Hepatocyte (in vitro differentiated cells): ENCODE results near the gene APBB1IP. TPM values are rescaled to one million over a fixed set of nuclear protein-coding genes. Genes with fewer than 3 reads are reported as not detected.
"Not testable (repeated sequence)": the region's sequence is repeated elsewhere in the genome, so short reads cannot be mapped to it uniquely, and the experiment has no call there.

ENCODE experiments used
- DNase-seq: peaks from one replicate; pipeline ENCODE4 v3.0.0-alpha.2; 2016; ENCODE audit warnings: low spot score
- H2AFZ ChIP-seq: fragments of 200-600 bp; sonication (generic); 2 replicates; pipeline ENCODE4 v1.6.0; 2016; ENCODE audit warnings: antibody characterized with exemption, mild to moderate bottlenecking
- H3K27ac ChIP-seq: fragments of 200-600 bp; sonication (generic); 2 replicates; pipeline ENCODE4 v1.5.1; 2016; ENCODE audit warnings: mild to moderate bottlenecking
- H3K27me3 ChIP-seq: fragments of 200-600 bp; sonication (generic); 2 replicates; pipeline ENCODE4 v1.6.1; 2016
- H3K36me3 ChIP-seq: fragments of 200-600 bp; sonication (generic); replicated peaks from 2 replicates; pipeline ENCODE4 v1.5.1; 2016; ENCODE audit warnings: low read depth; ENCODE audit not compliant: insufficient read depth
- H3K4me1 ChIP-seq: fragments of 200-600 bp; sonication (generic); 2 replicates; pipeline ENCODE4 v1.5.1; 2016; ENCODE audit warnings: mild to moderate bottlenecking, moderate library complexity; ENCODE audit not compliant: insufficient read depth
- H3K4me2 ChIP-seq: fragments of 200-600 bp; sonication (generic); 2 replicates; pipeline ENCODE4 v1.6.0; 2016
- H3K4me3 ChIP-seq: fragments of 200-600 bp; sonication (generic); 2 replicates; pipeline ENCODE4 v1.5.1; 2016; ENCODE audit warnings: mild to moderate bottlenecking
- H3K79me2 ChIP-seq: fragments of 200-600 bp; sonication (generic); 2 replicates; pipeline ENCODE4 v1.6.0; 2017; ENCODE audit warnings: mild to moderate bottlenecking
- H3K9me2 ChIP-seq: fragments of 200-600 bp; sonication (generic); replicated peaks from 2 replicates; pipeline ENCODE4 v1.6.0; 2017; ENCODE audit warnings: mild to moderate bottlenecking; ENCODE audit not compliant: insufficient read depth
- H3K9me3 ChIP-seq: fragments of 200-600 bp; sonication (generic); 2 replicates; pipeline ENCODE4 v1.5.1; 2016; ENCODE audit warnings: low read depth, mild to moderate bottlenecking
- H4K20me1 ChIP-seq: fragments of 200-600 bp; sonication (generic); 2 replicates; pipeline ENCODE4 v1.6.0; 2016; ENCODE audit warnings: mild to moderate bottlenecking; ENCODE audit not compliant: insufficient read depth, poor library complexity, severe bottlenecking
- CTCF ChIP-seq: fragments of 200-600 bp; sonication (generic); IDR thresholded peaks from 2 replicates; pipeline ENCODE4 v1.5.1; 2016; ENCODE audit warnings: antibody characterized with exemption, mild to moderate bottlenecking; ENCODE audit not compliant: poor library complexity
- EZH2 ChIP-seq: fragments of 200-600 bp; sonication (generic); IDR thresholded peaks from 2 replicates; pipeline ENCODE4 v1.6.1; 2016; ENCODE audit warnings: antibody characterized with exemption, mild to moderate bottlenecking, borderline replicate concordance
- EZH2phosphoT487 ChIP-seq: fragments of 200-600 bp; sonication (generic); IDR thresholded peaks from one replicate; pipeline ENCODE4 v1.6.1; 2018; ENCODE audit warnings: antibody characterized with exemption, mild to moderate bottlenecking, low read depth, moderate library complexity; ENCODE audit not compliant: unreplicated experiment, severe bottlenecking
- WGBS: methylation state at CpG from one replicate; pipeline ENCODE4 v1.1.6; 2016; ENCODE audit warnings: low lambda C conversion rate; ENCODE audit errors: missing lambda C conversion rate; 5-methylcytosine and 5-hydroxymethylcytosine counted together
- polyA plus RNA-seq: library from polyadenylated mRNA; unstranded; fragments of >200 nt; fragmentation: Nextera tagmentation; extraction: Ambion mirVana; gene quantifications from 2 replicates; pipeline ENCODE4 v1.2.1, GENCODE V29; 2016
- total RNA-seq: library from RNA; depleted of rRNA; stranded (reverse); fragments of >200 nt; gene quantifications from 2 replicates; pipeline ENCODE4 v1.2.3, GENCODE V29; 2014

Gene APBB1IP
- total and polyA plus RNA-seq, 2 experiments from 2014 or later = 1.1 to 1.8 TPM

- no peaks in the 10 kb centered on the region for H3K36me3 ChIP-seq
- no peaks in the 10 kb centered on the region for H3K9me2 ChIP-seq
- no peak overlapping the region for H3K27ac ChIP-seq
- H3K4me2 ChIP-seq = no peak overlapping the region
- H3K4me3 ChIP-seq = no peak overlapping the region
- no peaks in the 10 kb centered on the region for H3K79me2 ChIP-seq
- DNase-seq = no peak
- H2AFZ ChIP-seq = no peak overlapping the region
- H4K20me1 ChIP-seq = no peaks in the 10 kb centered on the region
- no peak for TF ChIP-seq EZH2
- TF ChIP-seq CTCF = no peak
- no peak for TF ChIP-seq EZH2phosphoT487
- H3K9me3 ChIP-seq = no peaks in the 10 kb centered on the region
- WGBS = 92% methylated on average over 3 of the region's 3 CpGs
- no peaks in the 10 kb centered on the region for H3K27me3 ChIP-seq
- H3K4me1 ChIP-seq = peaks cover 9% of the 10 kb centered on the region
These were observed 53.1 kb downstream of the APBB1IP start for GRCh38 chr10:26491276-26491675.

GRCh38 chr10:26491934-26492333, 53.8 kb downstream of the APBB1IP start:
- Histone ChIP-seq H2AFZ (no peak overlapping the region), H3K4me3 (no peak overlapping the region), H4K20me1 (no peaks in the 10 kb centered on the region), H3K27me3 (no peaks in the 10 kb centered on the region), H3K79me2 (no peaks in the 10 kb centered on the region), H3K36me3 (no peaks in the 10 kb centered on the region), H3K9me2 (no peaks in the 10 kb centered on the region), H3K4me1 (peaks cover 4% of the 10 kb centered on the region), H3K27ac (no peak overlapping the region), H3K9me3 (no peaks in the 10 kb centered on the region), H3K4me2 (no peak overlapping the region)
- DNase-seq = no peak
- 77% methylated on average over 3 of the region's 3 CpGs for WGBS
- TF ChIP-seq EZH2 (no peak), CTCF (no peak), EZH2phosphoT487 (no peak)

GRCh38 chr10:26492725-26493124, 54.6 kb downstream of the APBB1IP start:
- H3K79me2 ChIP-seq, H3K4me2 ChIP-seq, H3K27me3 ChIP-seq, DNase-seq, H3K9me3 ChIP-seq, H2AFZ ChIP-seq, H3K27ac ChIP-seq, H3K9me2 ChIP-seq, H3K36me3 ChIP-seq, H3K4me3 ChIP-seq, H4K20me1 ChIP-seq, H3K4me1 ChIP-seq: not testable (repeated sequence)
- WGBS = 78% methylated on average over 9 of the region's 9 CpGs

- H3K9me2 ChIP-seq = no peaks in the 10 kb centered on the region
- TF ChIP-seq EZH2 (no peak), CTCF (no peak), EZH2phosphoT487 (no peak)
- no peak overlapping the region for H3K4me2 ChIP-seq
- H3K36me3 ChIP-seq = no peaks in the 10 kb centered on the region
- WGBS = 86% methylated on average over 2 of the region's 2 CpGs
- no peaks in the 10 kb centered on the region for H3K79me2 ChIP-seq
- no peaks in the 10 kb centered on the region for H3K9me3 ChIP-seq
- no peaks in the 10 kb centered on the region for H4K20me1 ChIP-seq
- no peaks in the 10 kb centered on the region for H3K4me1 ChIP-seq
- no peak overlapping the region for H3K27ac ChIP-seq
- H2AFZ ChIP-seq = no peak overlapping the region
- no peaks in the 10 kb centered on the region for H3K27me3 ChIP-seq
- no peak for DNase-seq
- no peak overlapping the region for H3K4me3 ChIP-seq
These were observed 55.9 kb downstream of the APBB1IP start for GRCh38 chr10:26494018-26494417.
